ENCODE results near the gene SMARCB1.

DNA sequence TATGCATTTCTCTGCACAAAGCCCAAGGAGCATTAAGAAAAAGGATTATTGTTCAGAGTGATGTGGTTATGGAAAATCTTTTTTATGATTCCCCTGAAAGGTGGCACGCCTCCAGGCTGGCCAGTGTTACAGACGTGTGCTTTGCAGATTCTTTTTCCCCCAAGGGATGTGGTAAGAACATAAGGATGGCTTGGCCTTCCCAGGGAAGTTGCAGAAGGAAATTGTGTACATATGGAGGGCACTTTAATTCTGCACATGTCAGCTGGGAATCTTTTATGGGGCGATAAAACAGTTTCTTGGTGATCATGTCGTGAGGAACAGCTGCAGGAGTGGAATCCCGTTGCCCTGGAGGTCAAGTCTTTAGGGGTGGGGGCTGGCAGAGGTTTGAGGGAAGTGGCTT lies 9.7 kb downstream of the SMARCB1 start:
- TF ChIP-seq, protein P1, sequence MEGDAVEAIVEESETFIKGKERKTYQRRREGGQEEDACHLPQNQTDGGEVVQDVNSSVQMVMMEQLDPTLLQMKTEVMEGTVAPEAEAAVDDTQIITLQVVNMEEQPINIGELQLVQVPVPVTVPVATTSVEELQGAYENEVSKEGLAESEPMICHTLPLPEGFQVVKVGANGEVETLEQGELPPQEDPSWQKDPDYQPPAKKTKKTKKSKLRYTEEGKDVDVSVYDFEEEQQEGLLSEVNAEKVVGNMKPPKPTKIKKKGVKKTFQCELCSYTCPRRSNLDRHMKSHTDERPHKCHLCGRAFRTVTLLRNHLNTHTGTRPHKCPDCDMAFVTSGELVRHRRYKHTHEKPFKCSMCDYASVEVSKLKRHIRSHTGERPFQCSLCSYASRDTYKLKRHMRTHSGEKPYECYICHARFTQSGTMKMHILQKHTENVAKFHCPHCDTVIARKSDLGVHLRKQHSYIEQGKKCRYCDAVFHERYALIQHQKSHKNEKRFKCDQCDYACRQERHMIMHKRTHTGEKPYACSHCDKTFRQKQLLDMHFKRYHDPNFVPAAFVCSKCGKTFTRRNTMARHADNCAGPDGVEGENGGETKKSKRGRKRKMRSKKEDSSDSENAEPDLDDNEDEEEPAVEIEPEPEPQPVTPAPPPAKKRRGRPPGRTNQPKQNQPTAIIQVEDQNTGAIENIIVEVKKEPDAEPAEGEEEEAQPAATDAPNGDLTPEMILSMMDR (optimal IDR thresholded peaks at IDR 0.05 in 1 of 3, IDR thresholded peaks at IDR 0.05 in 1 of 3, conservative IDR thresholded peaks at IDR 0.05 in 1 of 3; ENCODE audit: extremely low read depth in 1 of 3, insufficient read depth in 2 of 3, low read length in 3 of 3) = no peak
- TF ChIP-seq EZH2 (IDR thresholded peaks at IDR 0.05; ENCODE audit: low read length) = no peak

All from keratinocyte (primary cell).